ENCODE data around the gene KRTAP22-2. TPM values are rescaled to one million over a fixed set of nuclear protein-coding genes. Genes with fewer than 3 reads are reported as not detected.

The KRTAP22-2 gene
- total and polyA plus RNA-seq, 2 of the 4 experiments (the other 2 are of a cell fraction) = not detected

DNA sequence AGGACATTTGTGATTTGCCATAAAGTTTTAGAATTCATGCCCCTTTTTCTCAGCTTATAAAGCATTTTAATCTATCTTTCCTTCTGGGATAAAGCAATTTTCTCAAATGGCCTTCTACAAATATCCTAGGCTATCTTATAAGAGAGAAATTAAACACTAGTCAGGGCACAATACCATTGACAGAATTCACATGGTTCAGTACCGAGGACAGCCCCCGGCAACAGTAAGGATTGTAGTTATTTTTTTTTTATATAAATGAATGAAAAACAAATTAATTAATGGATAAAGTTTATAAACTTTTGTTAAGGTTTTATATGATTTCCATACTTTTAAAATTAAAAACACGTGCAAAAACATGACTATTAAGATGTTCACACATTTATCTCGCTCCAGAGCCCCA lies 37.9 kb upstream of the KRTAP22-2 start:
- DNase-seq (no peak), ATAC-seq (ENCODE audit: low read depth) (no peak)
- Histone ChIP-seq H2BK120ac (ENCODE audit: low read depth, low read length) (no peak overlapping the region), H3K4me2 (ENCODE audit: low read depth, low read length) (no peak overlapping the region), H3K9ac (ENCODE audit: low read depth, low read length) (no peak overlapping the region), H4K20me1 (ENCODE audit: insufficient read depth, low read length) (no peaks in the 10 kb centered on the region), H3K4me3 (ENCODE audit: insufficient read depth, low read depth, low read length) (no peak overlapping the region), H2BK15ac (ENCODE audit: low read depth, low read length) (no peak overlapping the region), H3K36me3 (ENCODE audit: control insufficient read depth, insufficient read depth, low read length) (no peaks in the 10 kb centered on the region), H2AK5ac (ENCODE audit: low read depth, low read length) (no peak overlapping the region), H3K27ac (ENCODE audit: insufficient read depth, low read length) (no peak overlapping the region), H3K4me1 (ENCODE audit: control insufficient read depth, insufficient read depth, low read length) (no peaks in the 10 kb centered on the region), H2AK9ac (replicated peaks; ENCODE audit: low read depth, low read length, poor library complexity) (no peak overlapping the region), H2BK20ac (ENCODE audit: low read depth, low read length) (no peak overlapping the region), H3K14ac (replicated peaks; ENCODE audit: low read depth, low read length) (no peak overlapping the region), H3K18ac (ENCODE audit: low read depth, low read length) (no peak overlapping the region), H3K9me1 (ENCODE audit: insufficient read depth, low read length) (no peaks in the 10 kb centered on the region), H3K4ac (ENCODE audit: low read depth, low read length) (no peak overlapping the region), H3K56ac (ENCODE audit: extremely low read depth, insufficient read depth, low read length) (no peak overlapping the region), H4K91ac (ENCODE audit: insufficient read depth, low read depth, low read length) (no peak overlapping the region), H3K23ac (ENCODE audit: low read depth, low read length) (no peak overlapping the region), H3K9me3 (ENCODE audit: control insufficient read depth, insufficient read depth, low read length) (peaks cover 25% of the 10 kb centered on the region), H2BK5ac (ENCODE audit: low read depth, low read length, poor library complexity, severe bottlenecking) (no peak overlapping the region), H3K27me3 (ENCODE audit: control insufficient read depth, insufficient read depth, low read length) (no peaks in the 10 kb centered on the region), H4K8ac (ENCODE audit: low read depth in 2 of 2, low read length in 2 of 2) (no peak overlapping the region), H3K79me1 (ENCODE audit: low read depth in 1 of 2, low read length in 2 of 2) (no peaks in the 10 kb centered on the region), H4K5ac (ENCODE audit: low read depth, low read length) (no peak overlapping the region), H2AFZ (replicated peaks; ENCODE audit: low read length, poor library complexity) (no peak overlapping the region)
- WGBS, 2 experiments (ENCODE audit: extremely low coverage in 2 of 2, insufficient read length in 1 of 2) = no CpG with 5 or more reads among the region's 4 CpGs
- TF ChIP-seq NFE2L2 (IDR thresholded peaks at IDR 0.05; ENCODE audit: low read depth, low read length) = no peak
- TF ChIP-seq CTCF (conservative IDR thresholded peaks at IDR 0.05; ENCODE audit: low read depth, low read length) = no peak
- no peak for TF ChIP-seq CEBPB (IDR thresholded peaks at IDR 0.05; ENCODE audit: low read depth, low read length)
- TF ChIP-seq CHD1 (IDR thresholded peaks at IDR 0.05; ENCODE audit: low read depth, low read length) = no peak
- TF ChIP-seq RCOR1 (IDR thresholded peaks at IDR 0.05; ENCODE audit: insufficient replicate concordance, low read length) = no peak
- TF ChIP-seq MAZ (IDR thresholded peaks at IDR 0.05; ENCODE audit: borderline replicate concordance, low read depth, low read length) = no peak
- intact Hi-C loops (cut with micrococcal nuclease) (no loop called here), in situ Hi-C loops (cut with MboI; ENCODE audit: low sequenced_read_pairs) (no loop called here), dilution Hi-C loops (cut with HindIII; ENCODE audit: low sequenced_read_pairs, unreplicated experiment) (no loop called here)
- CTCF ChIA-PET = no interaction called here
- POLR2A ChIA-PET (ENCODE audit: unreplicated experiment) = no interaction called here
- no TSS peak for BruUV-seq (replicated peaks)
